Neural cell (in vitro differentiated cells): ENCODE results near the gene BOD1. TPM values are rescaled to one million over a fixed set of nuclear protein-coding genes. Genes with fewer than 3 reads are reported as not detected.

Experiments
- H2AFZ ChIP-seq: fragments of 200-600, 300-800 bp; sonication (generic), shearing (Covaris generic); 2 replicates; pipeline ENCODE4 v1.6.0; 2014; ENCODE audit warnings: low read depth, mild to moderate bottlenecking, antibody characterized with exemption, low read length, moderate library complexity
- H3F3A ChIP-seq: fragments of 200-600 bp; shearing (Covaris generic); 2 replicates; pipeline ENCODE4 v1.6.1; 2016; ENCODE audit warnings: mild to moderate bottlenecking, moderate library complexity, mixed read lengths, antibody characterized with exemption, low read length; ENCODE audit not compliant: insufficient read depth, poor library complexity, severe bottlenecking
- H3K27ac ChIP-seq: fragments of 200-600, 300-800 bp; sonication (generic), shearing (Covaris generic); 2 replicates; pipeline ENCODE4 v1.5.1; 2014; ENCODE audit warnings: mild to moderate bottlenecking, low read length, moderate library complexity
- H3K27me3 ChIP-seq: fragments of 300-800, 200-600 bp; sonication (generic), shearing (Covaris generic); 2 replicates; pipeline ENCODE4 v1.6.0; 2014; ENCODE audit warnings: mild to moderate bottlenecking, low read depth, low read length, moderate library complexity; ENCODE audit not compliant: insufficient read depth
- H3K36me3 ChIP-seq: fragments of 300-800, 200-600 bp; sonication (generic), shearing (Covaris generic); 2 replicates; pipeline ENCODE4 v1.5.1; 2014; ENCODE audit warnings: mild to moderate bottlenecking, antibody characterized with exemption, low read length, moderate library complexity; ENCODE audit not compliant: insufficient read depth
- H3K4me2 ChIP-seq: fragments of 300-800, 200-600 bp; sonication (generic), shearing (Covaris generic); 2 replicates; pipeline ENCODE4 v1.6.0; 2014; ENCODE audit warnings: mild to moderate bottlenecking, low read length
- H3K4me3 ChIP-seq: fragments of 300-800, 200-600 bp; sonication (generic), shearing (Covaris generic); 2 replicates; pipeline ENCODE4 v1.5.1; 2014; ENCODE audit warnings: mild to moderate bottlenecking, low read length, moderate library complexity
- H3K79me2 ChIP-seq: fragments of 200-600 bp; shearing (Covaris generic); replicated peaks from 2 replicates; pipeline ENCODE4 v1.6.0; 2014; ENCODE audit warnings: mild to moderate bottlenecking, low read length, moderate library complexity; ENCODE audit not compliant: insufficient read depth
- H3K9ac ChIP-seq: fragments of 300-800, 200-600 bp; sonication (generic), shearing (Covaris generic); 2 replicates; pipeline ENCODE4 v1.6.1; 2016; ENCODE audit warnings: mild to moderate bottlenecking, low read length, mixed read lengths
- H3K9me2 ChIP-seq: fragments of 200-600 bp; shearing (Covaris generic); 2 replicates; pipeline ENCODE4 v1.6.1; 2016; ENCODE audit warnings: mild to moderate bottlenecking, low read length, mixed read lengths; ENCODE audit not compliant: insufficient read depth
- H3K9me3 ChIP-seq: fragments of 200-600, 300-800 bp; sonication (generic), shearing (Covaris generic); 2 replicates; pipeline ENCODE4 v1.6.1; 2016; ENCODE audit warnings: mild to moderate bottlenecking, mixed run types, low read length, moderate library complexity, mixed read lengths
- H4K20me1 ChIP-seq: fragments of 200-600 bp; shearing (Covaris generic); 2 replicates; pipeline ENCODE4 v1.6.1; 2016; ENCODE audit warnings: mild to moderate bottlenecking, mixed run types; ENCODE audit not compliant: insufficient read depth
- EP300 ChIP-seq: fragments of 450-650 bp; conservative IDR thresholded peaks from 2 replicates; pipeline ENCODE4 v1.6.1; 2014; ENCODE audit warnings: antibody characterized with exemption, mild to moderate bottlenecking, moderate library complexity; ENCODE audit not compliant: poor library complexity, severe bottlenecking
- EZH2 ChIP-seq: fragments of 200-600, 300-800 bp; shearing (Covaris generic), sonication (generic); IDR thresholded peaks from 2 replicates; pipeline ENCODE4 v1.6.1; 2014; ENCODE audit warnings: antibody characterized with exemption, low read length, borderline replicate concordance, mild to moderate bottlenecking; ENCODE audit not compliant: insufficient read depth, poor library complexity, severe bottlenecking
- MXI1 ChIP-seq: fragments of 450-650 bp; conservative IDR thresholded peaks from 2 replicates; pipeline ENCODE4 v1.6.1; 2014; ENCODE audit warnings: antibody characterized with exemption, mild to moderate bottlenecking; ENCODE audit not compliant: poor library complexity, severe bottlenecking
- POLR2AphosphoS5 ChIP-seq: IDR thresholded peaks from 2 replicates; pipeline ENCODE4 v1.6.1; 2012
- RAD21 ChIP-seq: fragments of 450-650 bp; conservative IDR thresholded peaks from 2 replicates; pipeline ENCODE4 v1.6.1; 2014; ENCODE audit warnings: antibody characterized with exemption, mild to moderate bottlenecking, moderate library complexity
- SMC3 ChIP-seq: fragments of 450-650 bp; conservative IDR thresholded peaks from 2 replicates; pipeline ENCODE4 v1.6.1; 2014; ENCODE audit warnings: antibody characterized with exemption, mild to moderate bottlenecking, moderate library complexity; ENCODE audit not compliant: poor library complexity
- TAF1 ChIP-seq: IDR thresholded peaks from 2 replicates; pipeline ENCODE4 v1.6.1; 2012; ENCODE audit warnings: low read depth
- polyA plus RNA-seq: library from polyadenylated mRNA; depleted of rRNA; stranded (reverse); fragments of >200 nt; gene quantifications from 2 replicates; pipeline ENCODE4 v1.2.3, GENCODE V29; 2014
- TF ChIP-seq, protein P1 (sequence below): fragments of 450-650 bp; IDR thresholded peaks from 2 replicates; pipeline ENCODE4 v1.5.1; 2014; ENCODE audit warnings: antibody characterized with exemption, mild to moderate bottlenecking, moderate library complexity; ENCODE audit not compliant: poor library complexity, severe bottlenecking
- TF ChIP-seq, protein P2 (sequence below): IDR thresholded peaks from 2 replicates; pipeline ENCODE4 v1.6.1; 2012; ENCODE audit warnings: borderline replicate concordance

The BOD1 gene
- polyA plus RNA-seq, 1 donor from 2014 or later, result 178 TPM

DNA sequence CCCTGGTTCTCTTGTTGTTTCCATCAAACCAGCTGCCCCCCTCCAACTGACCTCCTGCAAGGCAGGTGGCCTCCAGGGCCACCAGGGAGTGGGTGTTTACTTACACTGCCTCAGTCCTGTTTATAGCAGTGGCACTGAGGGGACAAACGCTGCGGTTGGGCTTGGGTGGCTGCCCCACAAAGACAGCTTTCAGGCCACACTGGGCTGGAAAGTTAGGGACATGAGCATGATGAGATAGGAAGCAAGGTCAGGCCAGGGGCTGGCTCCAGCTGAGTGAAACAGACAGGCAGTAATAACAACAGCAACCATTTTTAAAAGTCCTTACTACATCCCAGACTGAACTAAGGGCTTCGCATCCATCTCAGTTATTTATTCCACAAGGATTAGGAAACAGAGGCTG, 20.6 kb downstream of the BOD1 start:
- H3K36me3 ChIP-seq, result no peaks in the 10 kb centered on the region
- H3K9me2 ChIP-seq, result no peaks in the 10 kb centered on the region
- peaks cover 16% of the 10 kb centered on the region for H3K9me3 ChIP-seq
- no peak overlapping the region for H3K4me2 ChIP-seq
- no peaks in the 10 kb centered on the region for H3K79me2 ChIP-seq
- H4K20me1 ChIP-seq, result no peaks in the 10 kb centered on the region
- no peak for TF ChIP-seq MXI1
- TF ChIP-seq, protein P1, sequence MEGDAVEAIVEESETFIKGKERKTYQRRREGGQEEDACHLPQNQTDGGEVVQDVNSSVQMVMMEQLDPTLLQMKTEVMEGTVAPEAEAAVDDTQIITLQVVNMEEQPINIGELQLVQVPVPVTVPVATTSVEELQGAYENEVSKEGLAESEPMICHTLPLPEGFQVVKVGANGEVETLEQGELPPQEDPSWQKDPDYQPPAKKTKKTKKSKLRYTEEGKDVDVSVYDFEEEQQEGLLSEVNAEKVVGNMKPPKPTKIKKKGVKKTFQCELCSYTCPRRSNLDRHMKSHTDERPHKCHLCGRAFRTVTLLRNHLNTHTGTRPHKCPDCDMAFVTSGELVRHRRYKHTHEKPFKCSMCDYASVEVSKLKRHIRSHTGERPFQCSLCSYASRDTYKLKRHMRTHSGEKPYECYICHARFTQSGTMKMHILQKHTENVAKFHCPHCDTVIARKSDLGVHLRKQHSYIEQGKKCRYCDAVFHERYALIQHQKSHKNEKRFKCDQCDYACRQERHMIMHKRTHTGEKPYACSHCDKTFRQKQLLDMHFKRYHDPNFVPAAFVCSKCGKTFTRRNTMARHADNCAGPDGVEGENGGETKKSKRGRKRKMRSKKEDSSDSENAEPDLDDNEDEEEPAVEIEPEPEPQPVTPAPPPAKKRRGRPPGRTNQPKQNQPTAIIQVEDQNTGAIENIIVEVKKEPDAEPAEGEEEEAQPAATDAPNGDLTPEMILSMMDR, result no peak
- TF ChIP-seq POLR2AphosphoS5, result no peak
- TF ChIP-seq TAF1, result no peak
- no peak for TF ChIP-seq EZH2
- no peak for TF ChIP-seq EP300
- no peak for TF ChIP-seq SMC3
- TF ChIP-seq RAD21, result no peak
- TF ChIP-seq, protein P2, sequence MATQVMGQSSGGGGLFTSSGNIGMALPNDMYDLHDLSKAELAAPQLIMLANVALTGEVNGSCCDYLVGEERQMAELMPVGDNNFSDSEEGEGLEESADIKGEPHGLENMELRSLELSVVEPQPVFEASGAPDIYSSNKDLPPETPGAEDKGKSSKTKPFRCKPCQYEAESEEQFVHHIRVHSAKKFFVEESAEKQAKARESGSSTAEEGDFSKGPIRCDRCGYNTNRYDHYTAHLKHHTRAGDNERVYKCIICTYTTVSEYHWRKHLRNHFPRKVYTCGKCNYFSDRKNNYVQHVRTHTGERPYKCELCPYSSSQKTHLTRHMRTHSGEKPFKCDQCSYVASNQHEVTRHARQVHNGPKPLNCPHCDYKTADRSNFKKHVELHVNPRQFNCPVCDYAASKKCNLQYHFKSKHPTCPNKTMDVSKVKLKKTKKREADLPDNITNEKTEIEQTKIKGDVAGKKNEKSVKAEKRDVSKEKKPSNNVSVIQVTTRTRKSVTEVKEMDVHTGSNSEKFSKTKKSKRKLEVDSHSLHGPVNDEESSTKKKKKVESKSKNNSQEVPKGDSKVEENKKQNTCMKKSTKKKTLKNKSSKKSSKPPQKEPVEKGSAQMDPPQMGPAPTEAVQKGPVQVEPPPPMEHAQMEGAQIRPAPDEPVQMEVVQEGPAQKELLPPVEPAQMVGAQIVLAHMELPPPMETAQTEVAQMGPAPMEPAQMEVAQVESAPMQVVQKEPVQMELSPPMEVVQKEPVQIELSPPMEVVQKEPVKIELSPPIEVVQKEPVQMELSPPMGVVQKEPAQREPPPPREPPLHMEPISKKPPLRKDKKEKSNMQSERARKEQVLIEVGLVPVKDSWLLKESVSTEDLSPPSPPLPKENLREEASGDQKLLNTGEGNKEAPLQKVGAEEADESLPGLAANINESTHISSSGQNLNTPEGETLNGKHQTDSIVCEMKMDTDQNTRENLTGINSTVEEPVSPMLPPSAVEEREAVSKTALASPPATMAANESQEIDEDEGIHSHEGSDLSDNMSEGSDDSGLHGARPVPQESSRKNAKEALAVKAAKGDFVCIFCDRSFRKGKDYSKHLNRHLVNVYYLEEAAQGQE, result no peak
- H3K4me3 ChIP-seq, result no peak overlapping the region
- H3K27me3 ChIP-seq, result no peaks in the 10 kb centered on the region
- no peak overlapping the region for H3K27ac ChIP-seq
- no peak overlapping the region for H3K9ac ChIP-seq
- no peaks in the 10 kb centered on the region for H3F3A ChIP-seq
- H2AFZ ChIP-seq, result no peak overlapping the region

DNA sequence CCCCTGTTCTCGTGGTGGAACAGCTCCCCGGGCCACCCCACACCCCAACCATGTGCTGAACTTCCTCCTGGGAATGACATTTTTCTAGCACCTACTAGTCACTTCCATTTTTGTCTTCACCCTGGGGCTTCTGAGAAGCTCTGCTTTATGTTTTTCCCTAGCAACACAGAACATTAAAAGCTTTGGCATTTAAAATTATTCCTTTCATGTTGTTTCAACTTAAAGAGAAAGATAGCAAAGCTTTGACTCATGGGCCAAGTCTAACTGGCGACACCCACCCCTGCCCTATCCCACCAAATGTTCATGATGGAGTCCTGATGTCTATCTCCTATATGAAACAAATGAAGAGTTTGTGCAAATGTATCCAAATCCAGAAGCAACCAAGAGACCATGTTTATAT, 22.4 kb downstream of the BOD1 start:
- TF ChIP-seq, protein P1, result no peak
- TF ChIP-seq, protein P2, result no peak
- no peak for TF ChIP-seq EP300
- Histone ChIP-seq H3K4me2 (no peak overlapping the region), H3K9me2 (no peaks in the 10 kb centered on the region), H3K36me3 (no peaks in the 10 kb centered on the region), H3K79me2 (no peaks in the 10 kb centered on the region), H3K4me3 (no peak overlapping the region), H3F3A (no peaks in the 10 kb centered on the region), H3K9ac (no peak overlapping the region), H3K27ac (no peak overlapping the region), H2AFZ (no peak overlapping the region), H3K9me3 (peaks cover 16% of the 10 kb centered on the region), H4K20me1 (no peaks in the 10 kb centered on the region), H3K27me3 (no peaks in the 10 kb centered on the region)
